Eye (tissue), 1 donor: ENCODE measurements around the gene CLN6.

Experiments used
- DNase-seq: peaks from one replicate; pipeline ENCODE4 v3.0.0-alpha.2; 2015

CLN6 gene

DNA sequence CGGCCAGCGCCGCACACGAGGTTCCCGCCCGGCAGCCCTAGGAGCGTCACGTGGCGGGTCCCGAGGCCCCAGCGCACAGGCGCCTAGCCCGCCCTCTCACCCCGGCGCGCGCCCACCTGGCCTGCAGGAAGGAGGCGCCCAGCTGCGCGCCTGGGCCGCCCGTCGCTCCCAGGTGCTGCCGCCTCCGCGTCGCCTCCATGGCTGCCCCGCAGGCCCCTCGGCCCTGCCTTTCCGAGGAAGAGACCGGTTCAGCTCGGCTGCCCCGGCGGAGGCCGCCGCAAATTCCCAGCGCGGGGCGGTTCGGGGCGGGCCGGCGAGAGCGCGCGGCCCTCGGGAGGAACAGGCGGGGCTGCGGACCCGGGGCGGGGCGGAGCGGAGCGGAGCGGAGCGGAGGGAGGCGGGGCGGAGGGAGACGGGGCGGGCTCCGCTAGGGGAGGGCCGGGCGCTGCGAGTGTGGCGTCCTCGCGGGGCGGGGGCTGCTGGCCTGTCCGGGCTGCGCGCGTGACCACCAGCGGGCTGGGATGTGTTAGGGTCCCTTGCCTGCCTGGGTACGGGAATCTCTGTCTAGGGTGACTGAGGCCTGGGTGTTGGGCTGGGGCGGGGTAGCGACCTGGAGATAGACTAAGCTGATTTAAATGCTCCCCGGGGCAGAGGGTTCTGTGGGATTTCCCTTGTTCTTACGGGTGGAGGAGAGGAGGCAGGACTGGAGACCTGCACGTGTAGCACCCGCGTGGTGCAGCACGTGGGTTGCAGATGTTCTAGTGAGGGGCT lies at the start of gene CLN6:
Gene CLN6 (minus strand): TSS at position 343 of the 771 bp plus-strand sequence. CDS start 144 bp downstream, at position 199.
- DNase-seq: peak; percentile 91

DNA sequence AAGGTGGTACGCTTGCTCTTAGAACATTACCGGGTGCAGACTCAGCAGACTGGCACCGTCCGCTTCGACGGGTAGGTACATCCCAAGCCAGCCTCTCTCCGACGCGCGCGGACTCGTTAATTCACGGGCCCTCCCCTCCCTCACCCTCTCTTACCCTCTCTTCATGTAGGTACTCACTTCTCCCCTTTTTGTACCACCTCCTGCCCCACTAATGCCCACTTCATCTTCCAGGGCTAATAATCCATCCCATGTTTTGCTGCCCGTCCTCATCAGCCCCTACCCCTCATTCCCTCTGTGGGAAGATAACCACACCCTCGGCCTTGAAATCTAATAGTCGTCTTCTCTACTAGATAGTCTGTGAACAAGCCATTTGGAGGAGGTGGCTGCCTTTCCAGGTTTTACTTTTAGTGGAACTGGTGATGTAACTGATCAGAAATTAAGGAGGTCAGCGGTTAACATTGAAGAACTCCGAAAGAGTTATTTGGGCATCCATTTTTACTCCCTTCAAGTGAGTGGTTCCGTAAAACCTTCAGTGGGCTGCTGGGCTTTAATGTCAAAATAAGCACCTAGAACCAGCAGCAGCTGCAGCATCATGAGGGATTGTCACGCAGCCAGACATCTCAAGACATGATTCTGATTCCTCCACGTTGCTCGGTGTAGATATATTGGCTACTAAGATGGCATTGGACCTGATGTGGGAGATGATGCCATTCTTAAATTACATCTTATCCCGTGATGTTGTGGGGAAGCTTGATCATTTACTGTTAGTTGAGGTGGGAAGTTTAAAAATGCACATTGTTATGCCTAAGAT lies 49.3 kb upstream of the CLN6 start:
- DNase-seq: peak; percentile 71

DNA sequence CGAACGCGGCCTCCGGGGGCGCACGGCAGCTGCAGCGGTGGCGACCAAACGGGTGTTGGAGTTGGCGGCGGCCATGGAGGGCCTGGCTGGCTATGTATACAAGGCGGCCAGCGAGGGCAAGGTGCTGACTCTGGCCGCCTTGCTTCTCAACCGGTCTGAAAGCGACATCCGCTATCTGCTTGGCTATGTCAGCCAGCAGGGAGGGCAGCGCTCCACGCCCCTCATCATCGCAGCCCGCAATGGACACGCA lies 48.7 kb upstream of the CLN6 start:
- no peak for DNase-seq

DNA sequence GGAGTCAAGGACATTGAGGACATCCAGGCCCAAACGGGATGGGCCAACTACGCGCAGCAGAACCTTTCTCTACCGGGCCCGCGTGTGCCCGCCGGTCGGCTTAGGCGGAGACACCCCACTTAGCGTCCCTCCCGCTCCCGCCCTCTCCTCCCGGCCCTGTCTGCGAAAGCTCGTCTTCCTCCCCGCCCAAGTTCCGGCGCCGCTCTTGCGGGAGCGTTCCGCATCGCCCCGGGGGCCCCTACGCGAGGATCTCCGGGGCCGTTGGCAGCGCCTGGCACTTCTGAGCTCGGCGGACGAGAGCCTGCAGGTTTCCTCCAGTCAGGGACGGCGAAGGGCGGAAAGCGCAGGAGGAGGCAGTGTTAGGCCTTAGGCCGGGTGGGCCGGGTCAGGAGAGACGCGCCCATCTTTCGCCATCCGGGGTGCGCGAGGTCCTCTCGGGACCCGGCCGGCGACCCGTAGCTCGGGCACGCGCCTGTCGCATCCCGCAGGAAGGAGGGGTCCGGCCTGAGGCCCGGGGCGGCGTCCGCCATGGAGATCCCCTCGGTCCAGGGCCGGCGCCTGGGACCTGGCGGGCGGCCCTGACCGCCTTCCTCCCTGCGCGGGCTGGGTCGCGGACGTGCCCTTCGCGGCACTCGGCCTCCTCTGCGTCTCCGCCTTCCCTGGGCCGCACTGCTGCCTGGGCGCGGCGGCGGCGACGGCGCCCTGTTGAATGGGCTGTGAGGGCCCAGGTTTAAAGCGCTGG lies 48.2 kb upstream of the CLN6 start, which contains the start of gene FEM1B:
Gene FEM1B (plus strand): TSS at position 143 of the 742 bp plus-strand sequence. CDS start 673 bp downstream, outside the sequence.
- peak; percentile 97 for DNase-seq

DNA sequence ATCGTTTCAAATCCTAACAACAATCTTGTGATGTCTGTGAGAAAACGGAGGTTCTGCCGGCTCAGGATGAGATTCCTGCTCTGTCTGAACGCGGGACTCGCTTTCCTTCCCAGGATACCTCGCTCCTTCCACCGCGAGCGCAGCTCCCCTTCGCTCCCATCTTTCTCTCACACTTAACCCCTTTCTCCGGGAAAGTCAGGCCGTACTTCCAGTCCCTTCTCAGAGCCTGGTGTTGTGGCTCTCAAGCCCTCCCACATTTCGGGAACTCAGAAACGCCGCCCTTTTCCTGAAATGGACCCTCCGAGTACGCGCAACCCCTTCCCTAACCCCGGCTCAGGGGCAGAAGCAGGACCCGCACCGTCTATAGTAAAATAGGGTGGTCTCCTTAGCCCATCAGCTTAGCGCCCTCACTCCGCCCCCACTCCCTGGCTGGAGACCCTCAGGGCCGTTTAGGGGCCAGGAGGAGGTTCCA lies 47.6 kb upstream of the CLN6 start:
- no peak for DNase-seq

DNA sequence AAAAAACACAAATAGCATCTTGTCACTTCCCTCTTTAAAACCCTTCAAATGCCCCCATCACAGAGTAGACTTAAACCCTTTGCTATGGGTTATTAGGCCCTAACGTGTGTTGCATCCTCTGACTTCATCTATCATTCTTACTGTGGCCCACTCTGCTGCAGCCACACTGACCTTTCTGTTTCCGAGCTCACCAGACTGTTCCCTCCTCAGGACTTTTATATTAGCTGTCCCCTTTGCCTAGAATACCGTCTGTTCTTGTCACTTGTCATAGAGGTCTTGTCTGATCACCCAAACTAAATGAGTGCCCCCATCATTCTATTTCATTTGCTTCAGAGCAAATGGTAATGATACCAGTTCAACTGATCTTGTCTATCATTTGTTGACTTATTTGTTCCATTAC lies 47.1 kb upstream of the CLN6 start:
- no peak for DNase-seq

DNA sequence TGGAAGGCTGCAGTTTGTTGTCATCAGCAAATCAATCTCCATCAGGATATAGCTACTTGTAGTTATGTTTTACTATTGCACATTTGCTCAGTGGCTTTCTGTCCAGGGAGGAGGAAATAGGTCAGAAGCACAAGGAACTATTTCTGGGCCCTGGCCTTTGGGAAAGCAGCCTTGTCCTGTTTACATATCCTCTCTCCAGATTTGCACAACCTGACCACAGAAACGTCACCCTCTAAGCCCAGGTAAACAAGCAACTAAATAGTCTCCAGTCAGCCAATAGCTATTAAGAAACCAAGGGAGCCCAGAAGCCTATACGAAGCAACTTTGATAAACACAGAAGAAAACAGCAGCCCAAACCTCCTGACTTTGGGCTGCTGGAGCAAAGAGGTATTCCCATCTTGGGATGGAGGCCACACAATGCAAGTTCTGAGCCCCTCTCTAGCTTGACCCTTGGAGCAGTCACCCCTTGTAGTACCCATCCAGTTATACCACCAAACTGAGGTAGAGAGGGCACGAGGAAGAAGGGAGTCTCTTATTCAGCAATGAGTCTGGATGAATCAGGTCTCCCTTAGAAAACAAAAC lies 45.7 kb upstream of the CLN6 start:
- DNase-seq: no peak

DNA sequence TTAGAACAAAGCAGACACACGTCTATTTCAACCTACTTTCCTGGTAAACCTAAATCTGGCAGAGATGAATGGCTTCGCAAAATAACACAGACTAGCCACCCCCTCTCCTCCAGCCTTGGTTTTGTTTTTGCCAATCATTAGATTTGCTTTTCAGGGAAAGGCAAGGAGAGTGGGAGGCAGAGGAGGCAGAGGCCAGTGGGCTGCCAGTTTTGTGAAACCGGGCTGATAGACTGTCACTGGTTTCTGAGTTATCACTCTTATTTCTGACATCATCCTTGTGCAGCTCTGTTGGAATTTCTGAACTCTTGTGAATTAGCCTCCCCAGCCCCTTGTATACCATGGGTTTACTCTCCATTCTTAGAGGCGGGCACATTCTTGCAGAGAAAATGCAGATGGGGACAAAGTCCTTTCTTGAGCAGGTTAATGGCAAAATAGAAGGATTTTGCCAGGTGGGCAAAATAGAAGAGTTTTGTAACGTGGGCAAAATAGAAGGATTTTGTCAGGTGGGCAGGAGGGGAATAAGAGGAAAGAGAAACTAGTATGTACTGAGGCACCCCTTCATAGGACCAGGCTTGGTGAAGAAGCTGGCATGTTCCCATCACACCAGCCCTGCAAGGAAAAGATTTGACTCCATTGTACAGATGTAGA lies 44.8 kb upstream of the CLN6 start:
- DNase-seq: no peak

DNA sequence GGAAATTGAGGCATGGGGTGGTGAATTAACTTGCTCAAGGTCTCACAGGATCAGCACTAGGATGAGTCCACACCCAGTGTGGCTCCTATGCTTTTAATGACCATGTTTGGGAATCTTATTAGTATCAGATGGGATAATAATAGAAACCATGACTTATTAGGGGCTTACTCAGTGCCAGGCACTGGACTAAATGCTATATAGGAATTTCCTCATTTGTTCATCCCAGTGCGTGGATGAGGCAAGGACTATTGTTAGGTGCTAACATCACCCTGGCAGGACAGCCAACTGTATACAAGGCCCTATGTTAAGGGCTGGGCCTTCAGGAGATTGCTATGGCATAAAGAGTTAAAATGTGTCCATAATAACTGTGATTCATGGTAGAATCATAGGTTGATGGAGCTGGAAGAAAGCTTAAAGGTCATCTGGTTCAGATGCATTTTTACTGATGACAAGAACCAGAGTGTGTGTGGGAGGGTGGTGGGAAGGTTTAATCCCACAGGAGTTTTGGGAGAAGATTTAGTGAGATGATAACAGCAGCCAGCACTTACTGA lies 43.3 kb upstream of the CLN6 start:
- no peak for DNase-seq

DNA sequence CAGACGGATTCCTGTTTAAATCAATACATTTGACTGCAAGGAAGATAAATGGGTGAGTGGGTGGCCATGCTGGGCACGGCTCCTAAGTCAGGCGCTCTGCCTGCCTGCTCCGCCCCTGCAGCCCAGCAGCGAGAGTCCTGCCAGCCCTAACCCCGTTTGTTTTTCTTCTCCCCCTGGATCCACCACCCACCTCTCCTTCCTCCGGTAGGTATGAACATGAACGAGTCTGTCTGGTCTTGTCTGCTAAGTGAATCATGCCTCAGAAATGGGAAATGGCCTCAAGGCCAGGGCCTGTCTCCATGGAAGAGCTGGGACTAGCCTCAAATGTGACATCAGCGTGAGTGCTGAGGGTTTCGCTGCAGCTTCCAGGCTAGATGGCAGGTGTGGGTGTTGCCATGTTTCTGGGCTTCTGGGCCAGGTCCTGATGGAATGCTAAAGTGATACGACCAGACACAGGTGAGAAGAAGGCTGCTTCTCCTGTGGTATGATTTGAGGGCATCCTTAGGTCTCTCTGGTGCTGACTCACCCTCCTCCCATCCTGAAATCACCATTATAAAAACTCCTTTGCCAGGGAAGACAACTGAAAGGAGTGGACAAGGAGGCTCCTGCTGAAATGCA lies 42.4 kb upstream of the CLN6 start:
- DNase-seq: peak; percentile 62

DNA sequence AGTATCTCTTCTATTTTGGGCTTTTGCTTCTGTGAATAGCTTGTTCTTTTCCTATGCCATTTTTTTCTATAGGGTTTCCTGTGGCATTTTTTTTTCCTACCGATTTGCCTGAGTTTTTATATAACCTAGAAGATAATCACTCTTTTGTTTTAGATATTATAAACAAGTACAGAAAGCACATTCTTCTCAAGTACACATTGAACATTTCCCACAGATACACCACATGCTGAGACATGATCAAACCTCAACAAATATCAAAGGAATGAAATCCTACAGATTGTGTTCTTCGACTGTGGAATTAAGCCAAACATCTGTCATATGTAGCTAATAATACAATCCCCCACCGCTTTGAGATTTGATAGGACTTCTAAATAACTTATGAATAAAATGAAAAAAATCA lies 38.9 kb upstream of the CLN6 start:
- no peak for DNase-seq

DNA sequence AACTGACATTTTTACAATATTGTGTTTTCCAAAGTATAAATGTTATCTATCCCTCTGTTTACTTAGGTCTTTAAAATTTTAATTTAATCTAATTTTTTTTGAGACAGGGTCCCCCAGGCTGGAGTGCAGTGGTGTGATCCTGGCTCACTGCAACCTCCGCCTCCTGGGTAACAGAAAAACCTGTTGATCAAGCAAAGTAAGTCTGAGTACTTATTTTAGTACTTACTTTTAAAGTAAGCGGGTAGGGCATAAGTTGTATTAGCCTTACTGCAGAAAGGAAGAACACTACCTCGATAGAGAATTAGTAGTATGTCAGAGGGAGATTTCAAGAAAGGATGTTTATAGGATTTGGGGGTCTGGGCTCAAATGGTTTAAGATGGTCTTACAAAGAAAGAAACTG lies 36.1 kb upstream of the CLN6 start:
- no peak for DNase-seq

DNA sequence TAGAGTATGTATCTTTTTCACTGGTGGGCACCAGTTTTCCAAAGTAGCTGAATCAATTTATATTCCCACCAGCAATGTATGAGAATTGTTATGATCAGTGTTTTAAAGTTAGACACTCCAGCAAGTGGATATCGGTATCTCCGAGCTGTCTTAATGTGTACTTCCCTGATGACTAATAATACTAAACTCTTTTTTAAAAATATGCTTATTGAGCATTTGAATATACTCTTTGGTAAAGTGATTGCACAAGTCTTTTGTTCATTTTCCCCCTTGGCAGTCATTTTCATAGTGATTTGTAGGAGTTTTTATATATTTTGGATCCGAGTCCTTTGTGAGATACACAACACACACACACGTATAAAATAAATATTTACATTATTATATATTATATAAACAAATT lies 35.6 kb upstream of the CLN6 start:
- no peak for DNase-seq

DNA sequence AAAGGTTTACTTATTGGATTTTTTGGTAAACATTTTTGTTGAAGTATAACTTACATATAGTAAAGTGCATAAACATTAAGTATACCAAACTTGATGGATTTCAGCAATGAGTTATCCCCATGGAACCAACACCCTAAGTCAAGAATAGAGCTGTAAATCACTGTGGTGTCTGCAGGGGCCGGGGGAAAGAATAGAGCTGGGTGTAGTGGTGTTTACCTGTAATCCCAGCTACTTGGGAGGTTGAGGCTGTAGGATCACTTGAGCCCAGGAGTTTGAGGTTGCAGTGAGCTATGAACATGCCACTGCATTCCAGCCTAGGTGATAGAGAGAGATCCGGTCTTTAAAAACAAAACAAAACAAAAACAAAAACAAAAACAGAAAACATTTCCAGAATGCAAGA lies 34.8 kb upstream of the CLN6 start:
- no peak for DNase-seq

DNA sequence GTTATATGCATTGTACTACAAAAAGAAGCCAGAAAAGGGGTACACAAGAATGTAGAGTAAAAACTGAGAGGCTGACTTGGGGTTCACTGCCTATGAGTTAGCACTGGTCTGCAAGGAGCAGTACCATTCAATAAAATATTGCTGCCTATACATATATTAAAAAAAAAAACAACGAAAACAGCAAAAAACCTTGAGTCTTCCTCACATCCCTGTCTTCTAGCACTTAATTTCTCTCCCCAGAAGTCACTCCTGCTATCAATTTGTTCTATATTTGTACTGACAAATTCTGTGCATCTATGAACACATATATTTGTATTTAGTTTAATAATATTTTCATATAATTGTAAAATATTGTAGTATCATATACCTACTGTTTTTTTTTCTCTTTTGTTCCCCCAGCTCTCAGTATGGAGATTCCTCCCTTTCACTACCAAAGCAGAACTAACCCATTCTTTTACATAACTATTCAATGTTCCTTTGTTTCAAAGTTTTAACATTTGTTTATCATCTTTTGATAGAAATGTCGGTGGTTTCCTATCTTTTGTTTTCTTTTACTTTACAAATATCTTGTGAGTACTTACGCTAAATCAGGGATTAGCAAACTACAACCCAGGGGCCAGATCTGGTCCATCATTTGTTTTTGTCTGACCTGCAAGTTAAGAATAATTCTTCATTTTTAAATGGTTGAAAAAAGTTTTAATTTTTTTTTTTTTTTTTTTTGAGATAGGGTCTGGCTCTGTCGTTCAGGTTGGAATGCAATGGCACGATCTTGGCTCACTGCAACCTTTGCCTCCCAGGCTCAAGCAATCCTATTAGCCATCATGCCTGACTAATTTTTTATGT lies 33.2 kb upstream of the CLN6 start:
- DNase-seq: no peak

DNA sequence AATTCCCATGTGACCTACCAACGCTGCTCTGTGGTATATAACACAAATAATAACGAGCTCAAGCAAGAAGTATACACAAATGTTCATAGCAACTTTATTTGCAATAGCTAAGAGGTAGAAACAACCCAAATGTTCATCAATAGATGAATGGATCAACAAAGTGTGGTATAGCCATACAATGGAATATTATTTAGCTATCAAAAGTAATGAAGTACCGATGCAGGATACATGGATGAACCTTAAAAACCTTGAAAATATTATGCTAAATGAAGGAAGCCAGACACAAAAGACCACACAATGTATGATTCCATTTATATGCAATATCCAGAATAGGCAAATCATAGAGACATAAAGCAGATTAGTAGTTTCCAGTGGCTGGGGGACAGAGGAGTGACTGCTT lies 32.5 kb upstream of the CLN6 start:
- DNase-seq: no peak

DNA sequence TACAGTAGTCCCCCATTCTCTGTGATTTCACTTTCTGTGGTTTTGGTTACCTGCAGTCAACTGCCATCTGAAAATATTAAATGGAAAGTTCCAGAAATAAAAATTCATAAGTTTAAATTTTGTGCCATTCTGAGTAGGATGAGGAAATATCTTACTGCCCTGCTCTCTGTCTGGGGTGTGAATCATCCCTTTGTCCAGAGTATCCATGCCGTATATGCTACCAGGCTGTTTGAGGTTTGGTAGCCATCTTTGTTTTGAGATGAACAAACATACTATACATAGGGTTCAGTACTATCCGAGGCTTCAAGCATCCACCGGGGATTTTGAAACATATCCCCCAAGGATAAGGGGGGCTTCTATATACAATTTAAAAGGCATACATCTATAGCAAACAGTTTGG lies 31.7 kb upstream of the CLN6 start:
- no peak for DNase-seq

DNA sequence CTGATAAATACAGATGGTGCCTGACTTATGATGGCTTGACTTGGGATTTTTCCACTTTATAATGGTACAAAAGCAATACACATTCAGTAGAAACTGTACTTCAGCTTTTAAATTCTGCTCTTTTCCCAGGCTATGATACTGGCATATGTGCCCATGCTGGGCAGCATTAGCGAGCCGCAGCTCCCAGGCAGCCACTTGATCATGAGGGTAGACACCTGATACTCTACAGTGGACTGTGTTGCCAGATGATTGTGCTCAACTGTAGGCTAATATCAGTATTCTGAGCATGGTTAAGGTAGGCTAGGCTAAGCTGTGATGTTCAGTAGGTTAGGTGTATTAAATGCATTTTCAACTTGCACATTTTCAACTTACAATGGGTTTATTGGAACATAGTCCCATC lies 30.4 kb upstream of the CLN6 start:
- DNase-seq: no peak

DNA sequence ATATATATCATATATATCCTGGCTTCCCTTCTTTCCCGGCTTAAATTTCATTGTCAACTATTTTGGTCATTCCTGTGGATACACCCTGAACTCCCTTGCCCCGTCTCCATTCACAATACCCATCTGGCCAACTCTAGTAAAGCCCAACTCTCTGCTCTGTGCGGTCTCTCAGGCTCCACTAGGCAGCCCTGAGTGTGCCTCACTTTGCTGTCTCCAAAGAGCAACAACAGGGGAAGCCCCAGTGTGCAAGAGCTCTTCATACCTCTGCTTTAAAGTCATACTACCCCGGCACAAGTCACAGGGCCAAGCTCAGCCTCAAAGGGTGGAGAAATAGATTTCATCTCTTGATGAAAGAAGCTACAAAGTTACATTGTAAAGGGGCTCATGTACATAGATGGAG lies 29.2 kb upstream of the CLN6 start:
- no peak for DNase-seq

DNA sequence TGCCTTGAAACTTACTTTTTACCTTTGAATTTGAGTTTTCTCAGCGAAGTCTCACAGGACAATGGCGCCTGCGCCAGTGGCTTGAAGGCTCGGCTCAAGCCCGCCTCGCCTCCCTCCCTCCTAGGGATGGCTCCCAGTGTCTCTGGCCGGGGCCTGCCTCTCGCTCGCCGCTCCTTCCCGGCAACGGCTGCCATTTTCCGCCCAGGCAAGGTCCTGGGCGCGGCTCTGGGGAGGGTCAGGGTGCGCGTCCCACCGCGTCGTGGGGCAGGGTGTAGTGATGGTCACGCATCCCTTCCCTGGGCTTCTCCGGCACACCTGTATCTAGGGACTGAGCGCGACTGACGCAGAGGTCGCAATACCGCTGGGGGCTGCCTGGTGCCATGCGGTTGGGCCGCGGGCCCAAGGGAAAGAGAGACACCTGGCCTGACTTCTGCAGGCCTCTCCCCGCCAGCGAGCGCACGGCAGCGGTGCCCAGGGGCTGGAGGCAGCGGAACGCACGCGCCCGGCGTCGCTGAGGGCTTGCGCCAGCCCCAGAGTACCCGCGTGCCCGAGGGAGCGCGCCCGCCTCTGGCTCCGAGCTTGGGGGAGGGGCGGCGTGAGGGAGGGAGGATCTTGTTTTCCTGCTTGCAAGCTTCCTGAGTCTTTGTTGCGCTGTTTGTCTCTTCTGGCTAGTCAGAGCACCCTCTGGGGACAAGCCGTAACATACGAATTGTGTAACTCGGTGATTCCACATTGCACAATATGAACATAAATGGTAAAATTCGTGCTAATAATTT lies 27.3 kb upstream of the CLN6 start:
- peak; percentile 96 for DNase-seq
